HEK293 (cell line): ENCODE measurements around the gene UBAC2.

Source experiments
- CTCF ChIA-PET: fragments of 350-600 bp; formaldehyde crosslinking; extraction: SDS; loops from one replicate; lab custom pipeline; 2021; ENCODE audit warnings: antibody characterized with exemption; lab: Yijun Ruan, JAX
- POLR2A ChIA-PET: fragments of 300-600 bp; formaldehyde crosslinking; extraction: SDS; loops from one replicate; lab custom pipeline; 2020; ENCODE audit warnings: antibody characterized with exemption, inconsistent platforms; lab: Yijun Ruan, JAX
- H3K27ac ChIP-seq: fragments of 200-500 bp; sonication (Bioruptor generic); 2 replicates; pipeline ENCODE4 v1.5.1; 2014; ENCODE audit warnings: low read depth, low read length, control low read depth, inconsistent platforms; ENCODE audit errors: extremely low read depth
- H3K36me3 ChIP-seq, 2 experiments: fragments of 200-500 bp in 1 of 2; sonication (Bioruptor generic) in 1 of 2; 1 replicate in 1 of 2; 2 replicates in 1 of 2; pipeline ENCODE4 v1.5.1; 2014 to 2017; ENCODE audit warnings: inconsistent platforms in 2 of 2, low read length in 2 of 2; ENCODE audit not compliant: control insufficient read depth in 2 of 2, insufficient read depth in 1 of 2
- H3K4me1 ChIP-seq: fragments of 200-500 bp; sonication (Bioruptor generic); 2 replicates; pipeline ENCODE4 v1.5.1; 2014; ENCODE audit warnings: mild to moderate bottlenecking, low read length, inconsistent platforms; ENCODE audit not compliant: control insufficient read depth, insufficient read depth
- H3K4me3 ChIP-seq: 2 replicates; pipeline ENCODE4 v1.5.1; 2011; ENCODE audit warnings: low read depth, mild to moderate bottlenecking, control low read depth, low read length, moderate library complexity
- H3K9me3 ChIP-seq: fragments of 200-500 bp; sonication (Bioruptor generic); 2 replicates; pipeline ENCODE4 v1.5.1; 2014; ENCODE audit warnings: low read depth, low read length, inconsistent platforms; ENCODE audit not compliant: control insufficient read depth, insufficient read depth
- FEZF1 ChIP-seq: fragments of 450-650 bp; formaldehyde crosslinking; IDR thresholded peaks from 2 replicates; pipeline ENCODE4 v1.5.1; 2016; ENCODE audit warnings: missing biosample characterization, missing genetic modification characterization
- ZBTB1 ChIP-seq: fragments of 450-650 bp; formaldehyde crosslinking; IDR thresholded peaks from 2 replicates; pipeline ENCODE4 v1.5.1; 2016; ENCODE audit warnings: missing biosample characterization, missing genetic modification characterization
- ZNF157 ChIP-seq: fragments of 450-650 bp; formaldehyde crosslinking; IDR thresholded peaks from 2 replicates; pipeline ENCODE4 v1.5.1; 2016; ENCODE audit warnings: missing biosample characterization, missing genetic modification characterization
- ZNF433 ChIP-seq: fragments of 450-650 bp; formaldehyde crosslinking; IDR thresholded peaks from 2 replicates; pipeline ENCODE4 v1.5.1; 2016; ENCODE audit warnings: missing biosample characterization, missing genetic modification characterization, low read depth
- ZNF529 ChIP-seq: fragments of 450-650 bp; formaldehyde crosslinking; IDR thresholded peaks from 2 replicates; pipeline ENCODE4 v1.5.1; 2017; ENCODE audit warnings: missing genetic modification characterization, missing biosample characterization; ENCODE audit not compliant: insufficient replicate concordance
- ZNF670 ChIP-seq: fragments of 450-650 bp; formaldehyde crosslinking; IDR thresholded peaks from 2 replicates; pipeline ENCODE4 v1.5.1; 2016; ENCODE audit warnings: missing biosample characterization, missing genetic modification characterization, low read depth
- ZNF76 ChIP-seq: fragments of 450-650 bp; formaldehyde crosslinking; IDR thresholded peaks from 2 replicates; pipeline ENCODE4; 2016; ENCODE audit warnings: low read depth, missing biosample characterization, missing genetic modification characterization, borderline replicate concordance
- ZXDB ChIP-seq: fragments of 450-650 bp; formaldehyde crosslinking; IDR thresholded peaks from 2 replicates; pipeline ENCODE4 v1.5.1; 2016; ENCODE audit warnings: missing biosample characterization, missing genetic modification characterization
- TF ChIP-seq, protein P1 (sequence below): fragments of 450-650 bp; formaldehyde crosslinking; IDR thresholded peaks from 2 replicates; pipeline ENCODE4 v1.5.1; 2017; ENCODE audit warnings: missing biosample characterization, missing genetic modification characterization
- TF ChIP-seq, protein P2 (sequence below): fragments of 450-650 bp; formaldehyde crosslinking; IDR thresholded peaks from 2 replicates; pipeline ENCODE4 v1.5.1; 2016; ENCODE audit warnings: missing biosample characterization, missing genetic modification characterization, low read depth
- TF ChIP-seq, protein P3 (sequence below): fragments of 450-650 bp; formaldehyde crosslinking; IDR thresholded peaks from 2 replicates; pipeline ENCODE4 v1.5.1; 2016; ENCODE audit warnings: missing biosample characterization, missing genetic modification characterization
- TF ChIP-seq, protein P4 (sequence below): fragments of 450-650 bp; formaldehyde crosslinking; IDR thresholded peaks from 2 replicates; pipeline ENCODE4 v1.5.1; 2016; ENCODE audit warnings: missing biosample characterization, missing genetic modification characterization
- TF ChIP-seq, protein P5 (sequence below): fragments of 450-650 bp; formaldehyde crosslinking; IDR thresholded peaks from 2 replicates; pipeline ENCODE4 v1.5.1; 2016; ENCODE audit warnings: missing biosample characterization, missing genetic modification characterization
- TF ChIP-seq, protein P6 (sequence below): fragments of 450-650 bp; formaldehyde crosslinking; IDR thresholded peaks from 2 replicates; pipeline ENCODE4 v1.5.1; 2016; ENCODE audit warnings: missing biosample characterization, missing genetic modification characterization, low read depth
- TF ChIP-seq, protein P7 (sequence below): fragments of 450-650 bp; formaldehyde crosslinking; IDR thresholded peaks from 2 replicates; pipeline ENCODE4 v1.5.1; 2016; ENCODE audit warnings: missing biosample characterization, missing genetic modification characterization
- TF ChIP-seq, protein P8 (sequence below): fragments of 450-650 bp; formaldehyde crosslinking; IDR thresholded peaks from 2 replicates; pipeline ENCODE4 v1.5.1; 2016; ENCODE audit warnings: missing biosample characterization, missing genetic modification characterization

The UBAC2 gene

DNA sequence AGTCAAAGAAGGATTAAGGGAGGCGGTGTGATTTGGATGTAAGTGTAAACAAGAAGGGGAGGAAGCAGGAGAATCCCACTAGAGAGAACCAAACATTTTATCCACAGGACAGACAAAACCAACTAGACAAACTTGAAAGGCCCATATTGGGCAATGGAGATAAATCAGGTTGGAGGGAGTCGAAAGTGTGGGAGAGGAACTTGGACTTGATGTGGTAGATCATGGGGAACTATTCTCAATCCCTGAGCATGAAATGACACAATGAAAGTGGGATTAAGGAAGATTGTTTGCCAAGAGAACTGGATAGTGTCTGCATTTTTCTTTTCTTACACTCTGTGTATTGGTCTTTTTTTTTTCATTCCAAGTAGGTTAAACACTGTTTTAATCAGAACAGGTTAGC lies 88.6 kb downstream of the UBAC2 start (continued):
- TF ChIP-seq, protein P1, sequence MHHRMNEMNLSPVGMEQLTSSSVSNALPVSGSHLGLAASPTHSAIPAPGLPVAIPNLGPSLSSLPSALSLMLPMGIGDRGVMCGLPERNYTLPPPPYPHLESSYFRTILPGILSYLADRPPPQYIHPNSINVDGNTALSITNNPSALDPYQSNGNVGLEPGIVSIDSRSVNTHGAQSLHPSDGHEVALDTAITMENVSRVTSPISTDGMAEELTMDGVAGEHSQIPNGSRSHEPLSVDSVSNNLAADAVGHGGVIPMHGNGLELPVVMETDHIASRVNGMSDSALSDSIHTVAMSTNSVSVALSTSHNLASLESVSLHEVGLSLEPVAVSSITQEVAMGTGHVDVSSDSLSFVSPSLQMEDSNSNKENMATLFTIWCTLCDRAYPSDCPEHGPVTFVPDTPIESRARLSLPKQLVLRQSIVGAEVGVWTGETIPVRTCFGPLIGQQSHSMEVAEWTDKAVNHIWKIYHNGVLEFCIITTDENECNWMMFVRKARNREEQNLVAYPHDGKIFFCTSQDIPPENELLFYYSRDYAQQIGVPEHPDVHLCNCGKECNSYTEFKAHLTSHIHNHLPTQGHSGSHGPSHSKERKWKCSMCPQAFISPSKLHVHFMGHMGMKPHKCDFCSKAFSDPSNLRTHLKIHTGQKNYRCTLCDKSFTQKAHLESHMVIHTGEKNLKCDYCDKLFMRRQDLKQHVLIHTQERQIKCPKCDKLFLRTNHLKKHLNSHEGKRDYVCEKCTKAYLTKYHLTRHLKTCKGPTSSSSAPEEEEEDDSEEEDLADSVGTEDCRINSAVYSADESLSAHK (tag by site-specific recombination): no peak

DNA sequence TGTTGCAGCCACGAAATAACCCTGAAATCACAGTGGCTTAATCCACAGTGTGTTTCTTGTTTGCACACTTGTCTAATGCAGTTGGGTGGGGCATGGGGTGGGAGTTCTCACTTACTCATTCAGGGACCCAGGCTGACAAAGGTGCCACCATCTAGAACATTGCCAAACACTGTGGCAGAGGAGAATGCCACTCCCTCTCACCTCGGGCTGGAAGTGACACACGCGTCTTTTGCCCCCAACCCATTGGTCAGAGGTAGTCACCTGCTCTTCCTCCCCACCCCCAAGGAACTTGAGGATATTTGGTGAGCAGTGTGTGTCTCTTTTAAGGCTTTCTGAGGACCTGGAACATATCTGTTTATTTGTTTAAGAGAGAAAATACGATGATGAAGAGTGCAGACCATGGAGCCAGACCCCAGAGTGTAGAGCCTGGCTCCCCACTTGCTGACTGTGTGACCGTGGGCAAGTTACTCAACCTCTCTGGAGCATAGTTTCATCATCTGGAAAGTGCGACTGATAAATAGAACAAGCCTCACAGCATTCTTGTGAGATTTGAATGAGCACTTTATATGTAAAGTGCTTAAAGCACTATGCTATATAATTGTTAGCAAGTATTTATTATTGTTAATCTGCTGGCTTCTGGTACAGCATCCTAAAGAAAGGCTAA lies 89.2 kb downstream of the UBAC2 start:
- ChIA-PET CTCF (no interaction called here), POLR2A (no interaction called here)
- Histone ChIP-seq H3K4me1 (no peaks in the 10 kb centered on the region), H3K9me3 (no peaks in the 10 kb centered on the region), H3K36me3 (no peaks in the 10 kb centered on the region), H3K4me3 (no peak overlapping the region), H3K27ac (no peak overlapping the region)
- TF ChIP-seq ZXDB: no peak
- no peak for TF ChIP-seq ZNF157 (tag by site-specific recombination)
- no peak for TF ChIP-seq ZNF433 (tag by site-specific recombination)
- TF ChIP-seq, protein P2, sequence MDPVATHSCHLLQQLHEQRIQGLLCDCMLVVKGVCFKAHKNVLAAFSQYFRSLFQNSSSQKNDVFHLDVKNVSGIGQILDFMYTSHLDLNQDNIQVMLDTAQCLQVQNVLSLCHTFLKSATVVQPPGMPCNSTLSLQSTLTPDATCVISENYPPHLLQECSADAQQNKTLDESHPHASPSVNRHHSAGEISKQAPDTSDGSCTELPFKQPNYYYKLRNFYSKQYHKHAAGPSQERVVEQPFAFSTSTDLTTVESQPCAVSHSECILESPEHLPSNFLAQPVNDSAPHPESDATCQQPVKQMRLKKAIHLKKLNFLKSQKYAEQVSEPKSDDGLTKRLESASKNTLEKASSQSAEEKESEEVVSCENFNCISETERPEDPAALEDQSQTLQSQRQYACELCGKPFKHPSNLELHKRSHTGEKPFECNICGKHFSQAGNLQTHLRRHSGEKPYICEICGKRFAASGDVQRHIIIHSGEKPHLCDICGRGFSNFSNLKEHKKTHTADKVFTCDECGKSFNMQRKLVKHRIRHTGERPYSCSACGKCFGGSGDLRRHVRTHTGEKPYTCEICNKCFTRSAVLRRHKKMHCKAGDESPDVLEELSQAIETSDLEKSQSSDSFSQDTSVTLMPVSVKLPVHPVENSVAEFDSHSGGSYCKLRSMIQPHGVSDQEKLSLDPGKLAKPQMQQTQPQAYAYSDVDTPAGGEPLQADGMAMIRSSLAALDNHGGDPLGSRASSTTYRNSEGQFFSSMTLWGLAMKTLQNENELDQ (tag by site-specific recombination): no peak
- TF ChIP-seq ZNF76 (tag by site-specific recombination): no peak
- TF ChIP-seq, protein P3, sequence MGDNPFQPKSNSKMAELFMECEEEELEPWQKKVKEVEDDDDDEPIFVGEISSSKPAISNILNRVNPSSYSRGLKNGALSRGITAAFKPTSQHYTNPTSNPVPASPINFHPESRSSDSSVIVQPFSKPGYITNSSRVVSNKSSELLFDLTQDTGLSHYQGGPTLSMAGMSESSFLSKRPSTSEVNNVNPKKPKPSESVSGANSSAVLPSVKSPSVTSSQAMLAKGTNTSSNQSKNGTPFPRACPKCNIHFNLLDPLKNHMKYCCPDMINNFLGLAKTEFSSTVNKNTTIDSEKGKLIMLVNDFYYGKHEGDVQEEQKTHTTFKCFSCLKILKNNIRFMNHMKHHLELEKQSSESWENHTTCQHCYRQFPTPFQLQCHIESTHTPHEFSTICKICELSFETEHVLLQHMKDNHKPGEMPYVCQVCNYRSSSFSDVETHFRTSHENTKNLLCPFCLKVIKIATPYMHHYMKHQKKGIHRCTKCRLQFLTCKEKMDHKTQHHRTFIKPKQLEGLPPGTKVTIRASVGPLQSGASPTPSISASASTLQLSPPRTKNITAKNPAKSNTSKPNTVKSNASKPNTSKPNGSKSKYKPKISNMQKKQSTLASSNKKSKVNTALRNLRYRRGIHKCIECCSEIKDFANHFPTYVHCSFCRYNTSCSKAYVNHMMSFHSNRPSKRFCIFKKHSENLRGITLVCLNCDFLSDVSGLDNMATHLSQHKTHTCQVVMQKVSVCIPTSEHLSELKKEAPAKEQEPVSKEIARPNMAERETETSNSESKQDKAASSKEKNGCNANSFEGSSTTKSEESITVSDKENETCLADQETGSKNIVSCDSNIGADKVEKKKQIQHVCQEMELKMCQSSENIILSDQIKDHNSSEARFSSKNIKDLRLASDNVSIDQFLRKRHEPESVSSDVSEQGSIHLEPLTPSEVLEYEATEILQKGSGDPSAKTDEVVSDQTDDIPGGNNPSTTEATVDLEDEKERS (tag by site-specific recombination): no peak
- TF ChIP-seq, protein P4, sequence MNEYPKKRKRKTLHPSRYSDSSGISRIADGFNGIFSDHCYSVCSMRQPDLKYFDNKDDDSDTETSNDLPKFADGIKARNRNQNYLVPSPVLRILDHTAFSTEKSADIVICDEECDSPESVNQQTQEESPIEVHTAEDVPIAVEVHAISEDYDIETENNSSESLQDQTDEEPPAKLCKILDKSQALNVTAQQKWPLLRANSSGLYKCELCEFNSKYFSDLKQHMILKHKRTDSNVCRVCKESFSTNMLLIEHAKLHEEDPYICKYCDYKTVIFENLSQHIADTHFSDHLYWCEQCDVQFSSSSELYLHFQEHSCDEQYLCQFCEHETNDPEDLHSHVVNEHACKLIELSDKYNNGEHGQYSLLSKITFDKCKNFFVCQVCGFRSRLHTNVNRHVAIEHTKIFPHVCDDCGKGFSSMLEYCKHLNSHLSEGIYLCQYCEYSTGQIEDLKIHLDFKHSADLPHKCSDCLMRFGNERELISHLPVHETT (tag by site-specific recombination): no peak
- TF ChIP-seq, protein P5, sequence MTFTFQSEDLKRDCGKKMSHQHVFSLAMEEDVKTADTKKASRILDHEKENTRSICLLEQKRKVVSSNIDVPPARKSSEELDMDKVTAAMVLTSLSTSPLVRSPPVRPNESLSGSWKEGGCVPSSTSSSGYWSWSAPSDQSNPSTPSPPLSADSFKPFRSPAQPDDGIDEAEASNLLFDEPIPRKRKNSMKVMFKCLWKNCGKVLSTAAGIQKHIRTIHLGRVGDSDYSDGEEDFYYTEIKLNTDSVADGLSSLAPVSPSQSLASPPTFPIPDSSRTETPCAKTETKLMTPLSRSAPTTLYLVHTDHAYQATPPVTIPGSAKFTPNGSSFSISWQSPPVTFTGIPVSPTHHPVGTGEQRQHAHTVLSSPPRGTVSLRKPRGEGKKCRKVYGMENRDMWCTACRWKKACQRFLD (tag by site-specific recombination): no peak
- TF ChIP-seq ZBTB1 (tag by site-specific recombination): no peak
- TF ChIP-seq FEZF1 (tag by site-specific recombination): no peak
- TF ChIP-seq, protein P6, sequence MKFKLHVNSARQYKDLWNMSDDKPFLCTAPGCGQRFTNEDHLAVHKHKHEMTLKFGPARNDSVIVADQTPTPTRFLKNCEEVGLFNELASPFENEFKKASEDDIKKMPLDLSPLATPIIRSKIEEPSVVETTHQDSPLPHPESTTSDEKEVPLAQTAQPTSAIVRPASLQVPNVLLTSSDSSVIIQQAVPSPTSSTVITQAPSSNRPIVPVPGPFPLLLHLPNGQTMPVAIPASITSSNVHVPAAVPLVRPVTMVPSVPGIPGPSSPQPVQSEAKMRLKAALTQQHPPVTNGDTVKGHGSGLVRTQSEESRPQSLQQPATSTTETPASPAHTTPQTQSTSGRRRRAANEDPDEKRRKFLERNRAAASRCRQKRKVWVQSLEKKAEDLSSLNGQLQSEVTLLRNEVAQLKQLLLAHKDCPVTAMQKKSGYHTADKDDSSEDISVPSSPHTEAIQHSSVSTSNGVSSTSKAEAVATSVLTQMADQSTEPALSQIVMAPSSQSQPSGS (tag by site-specific recombination): no peak
- TF ChIP-seq, protein P7, sequence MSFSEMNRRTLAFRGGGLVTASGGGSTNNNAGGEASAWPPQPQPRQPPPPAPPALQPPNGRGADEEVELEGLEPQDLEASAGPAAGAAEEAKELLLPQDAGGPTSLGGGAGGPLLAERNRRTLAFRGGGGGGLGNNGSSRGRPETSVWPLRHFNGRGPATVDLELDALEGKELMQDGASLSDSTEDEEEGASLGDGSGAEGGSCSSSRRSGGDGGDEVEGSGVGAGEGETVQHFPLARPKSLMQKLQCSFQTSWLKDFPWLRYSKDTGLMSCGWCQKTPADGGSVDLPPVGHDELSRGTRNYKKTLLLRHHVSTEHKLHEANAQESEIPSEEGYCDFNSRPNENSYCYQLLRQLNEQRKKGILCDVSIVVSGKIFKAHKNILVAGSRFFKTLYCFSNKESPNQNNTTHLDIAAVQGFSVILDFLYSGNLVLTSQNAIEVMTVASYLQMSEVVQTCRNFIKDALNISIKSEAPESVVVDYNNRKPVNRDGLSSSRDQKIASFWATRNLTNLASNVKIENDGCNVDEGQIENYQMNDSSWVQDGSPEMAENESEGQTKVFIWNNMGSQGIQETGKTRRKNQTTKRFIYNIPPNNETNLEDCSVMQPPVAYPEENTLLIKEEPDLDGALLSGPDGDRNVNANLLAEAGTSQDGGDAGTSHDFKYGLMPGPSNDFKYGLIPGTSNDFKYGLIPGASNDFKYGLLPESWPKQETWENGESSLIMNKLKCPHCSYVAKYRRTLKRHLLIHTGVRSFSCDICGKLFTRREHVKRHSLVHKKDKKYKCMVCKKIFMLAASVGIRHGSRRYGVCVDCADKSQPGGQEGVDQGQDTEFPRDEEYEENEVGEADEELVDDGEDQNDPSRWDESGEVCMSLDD (tag by site-specific recombination): no peak
- TF ChIP-seq, protein P8, sequence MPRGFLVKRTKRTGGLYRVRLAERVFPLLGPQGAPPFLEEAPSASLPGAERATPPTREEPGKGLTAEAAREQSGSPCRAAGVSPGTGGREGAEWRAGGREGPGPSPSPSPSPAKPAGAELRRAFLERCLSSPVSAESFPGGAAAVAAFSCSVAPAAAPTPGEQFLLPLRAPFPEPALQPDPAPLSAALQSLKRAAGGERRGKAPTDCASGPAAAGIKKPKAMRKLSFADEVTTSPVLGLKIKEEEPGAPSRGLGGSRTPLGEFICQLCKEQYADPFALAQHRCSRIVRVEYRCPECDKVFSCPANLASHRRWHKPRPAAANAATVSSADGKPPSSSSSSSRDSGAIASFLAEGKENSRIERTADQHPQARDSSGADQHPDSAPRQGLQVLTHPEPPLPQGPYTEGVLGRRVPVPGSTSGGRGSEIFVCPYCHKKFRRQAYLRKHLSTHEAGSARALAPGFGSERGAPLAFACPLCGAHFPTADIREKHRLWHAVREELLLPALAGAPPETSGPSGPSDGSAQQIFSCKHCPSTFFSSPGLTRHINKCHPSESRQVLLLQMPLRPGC (tag by site-specific recombination): no peak
- no peak for TF ChIP-seq ZNF529 (tag by site-specific recombination)
- TF ChIP-seq ZNF670 (tag by site-specific recombination): no peak
